HG02852 (cell line): Measurements from ENCODE around the gene COL24A1.
A peak's percentile ranks its signal among the peaks of the same experiment; 100 is the strongest.

Source experiments
- ATAC-seq: cut with Tn5 transposase; IDR thresholded peaks from one replicate; pipeline ENCODE4 v1.9.1; 2021; ENCODE audit warnings: mild to moderate bottlenecking, moderate library complexity; ENCODE audit not compliant: unreplicated experiment

The COL24A1 gene

DNA sequence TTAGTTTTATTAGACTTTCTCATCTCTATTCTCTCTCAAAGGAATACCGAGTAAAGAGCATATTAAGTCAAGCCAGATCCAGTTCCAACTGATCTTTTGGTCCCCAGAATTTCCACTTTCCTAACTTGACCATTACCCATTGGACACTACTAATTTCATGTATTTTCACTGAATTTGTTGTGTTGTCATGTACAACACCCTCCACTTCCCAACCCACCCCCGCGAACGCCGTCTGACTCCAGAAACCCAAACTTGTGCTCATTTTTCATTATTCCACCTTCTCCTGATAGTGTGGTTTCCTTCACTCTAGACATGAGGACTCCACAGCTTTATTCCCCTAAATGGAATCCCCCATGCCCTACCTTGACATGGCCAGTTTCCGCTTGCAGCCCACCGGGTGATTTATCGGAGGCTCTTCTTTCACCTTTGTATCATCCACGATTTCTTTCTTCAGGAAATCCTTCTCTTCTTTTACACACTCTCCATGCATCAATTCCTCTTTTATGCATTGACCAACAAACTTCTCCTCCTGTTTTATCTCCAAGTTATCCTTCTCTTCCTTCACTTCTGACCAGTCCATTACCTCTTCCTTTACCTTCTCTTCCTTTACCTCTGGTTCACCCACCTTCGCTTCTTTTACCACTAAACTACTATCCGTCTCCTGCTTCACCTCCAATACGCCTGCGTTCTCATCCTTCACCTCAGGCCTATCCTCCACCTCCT is 449.1 kb downstream of the COL24A1 start:
- peak; percentile 33 for ATAC-seq

DNA sequence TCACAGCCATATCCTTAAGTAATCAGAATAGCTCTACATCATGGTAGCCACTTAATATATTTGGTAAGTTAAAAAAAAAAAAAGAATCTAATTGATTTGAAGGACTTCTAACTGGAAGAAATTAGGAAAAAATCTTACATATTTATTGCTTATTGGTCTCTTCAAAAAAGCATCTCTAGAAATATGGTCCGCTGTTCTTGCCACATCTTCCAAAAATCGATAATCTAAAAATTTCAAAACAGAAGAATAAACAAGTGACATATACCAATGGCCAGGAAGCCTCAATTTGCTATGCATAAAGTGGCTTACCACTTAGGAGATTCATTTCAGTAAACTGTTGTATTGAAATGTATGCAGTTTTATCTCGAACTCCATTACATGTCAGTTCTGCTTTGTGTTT is 450.6 kb downstream of the COL24A1 start:
- no peak for ATAC-seq

DNA sequence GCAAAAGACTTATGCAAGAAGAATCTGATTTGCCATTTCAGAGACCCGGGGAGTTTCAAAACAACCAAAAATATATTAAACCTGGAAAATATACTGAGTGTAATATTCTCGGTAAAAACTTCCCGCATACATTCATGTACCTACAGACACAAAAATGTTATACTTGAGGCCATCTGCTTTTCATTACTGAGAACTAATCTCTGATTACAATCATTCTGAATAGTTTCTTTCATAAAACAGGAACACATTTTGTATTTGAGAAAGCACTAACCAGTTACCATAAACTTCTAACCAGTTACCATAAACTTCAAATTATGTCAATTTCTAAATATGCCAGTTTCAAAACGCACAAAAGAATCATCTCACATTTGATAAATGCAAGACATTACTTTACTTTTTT is 456.1 kb downstream of the COL24A1 start:
- ATAC-seq = no peak

DNA sequence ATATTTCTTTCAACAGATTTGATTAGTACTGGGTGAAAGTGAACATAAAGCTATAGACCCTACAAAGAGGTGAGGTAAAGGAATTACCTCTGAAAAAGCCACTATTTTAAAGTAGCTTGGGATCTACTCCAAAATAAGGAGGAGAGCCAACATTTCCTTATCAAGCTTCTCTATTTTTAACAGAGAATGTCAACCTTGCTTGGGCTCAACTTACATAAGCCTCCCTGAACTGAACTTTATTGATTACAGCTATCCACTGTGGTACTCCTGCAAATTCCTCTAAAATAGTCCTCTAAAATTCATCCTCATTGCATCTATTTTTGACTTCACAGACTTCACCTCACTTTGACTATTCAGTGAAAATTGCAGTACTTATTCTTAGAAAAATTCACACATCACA is 458.7 kb downstream of the COL24A1 start:
- no peak for ATAC-seq

DNA sequence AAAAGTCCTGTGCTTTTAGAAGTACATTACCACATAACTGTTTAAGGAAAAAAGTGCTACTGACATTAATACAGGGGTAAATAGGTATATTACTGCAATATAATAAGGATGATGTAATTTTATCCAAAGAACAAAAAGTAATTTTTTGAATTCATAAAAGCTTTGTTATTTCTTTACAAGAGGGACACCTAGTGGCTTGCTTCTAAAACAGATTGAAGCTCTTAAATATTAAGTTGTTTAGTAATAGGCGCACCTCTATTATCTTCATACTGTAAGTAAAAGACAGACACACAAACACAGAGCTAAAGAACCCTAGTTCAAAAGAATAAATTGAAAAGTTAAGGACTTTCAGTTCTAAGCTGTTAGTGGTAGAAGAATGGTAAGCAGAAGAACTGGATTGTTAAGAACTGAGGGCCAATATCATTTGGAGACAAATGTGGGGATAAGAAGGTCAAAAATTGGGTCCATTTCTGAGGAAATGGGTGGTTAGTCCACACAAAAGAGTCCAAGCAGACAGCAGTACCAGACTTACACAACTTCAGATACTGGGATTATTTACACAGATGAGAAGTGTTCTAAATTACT is 463.8 kb downstream of the COL24A1 start:
- ATAC-seq = no peak

DNA sequence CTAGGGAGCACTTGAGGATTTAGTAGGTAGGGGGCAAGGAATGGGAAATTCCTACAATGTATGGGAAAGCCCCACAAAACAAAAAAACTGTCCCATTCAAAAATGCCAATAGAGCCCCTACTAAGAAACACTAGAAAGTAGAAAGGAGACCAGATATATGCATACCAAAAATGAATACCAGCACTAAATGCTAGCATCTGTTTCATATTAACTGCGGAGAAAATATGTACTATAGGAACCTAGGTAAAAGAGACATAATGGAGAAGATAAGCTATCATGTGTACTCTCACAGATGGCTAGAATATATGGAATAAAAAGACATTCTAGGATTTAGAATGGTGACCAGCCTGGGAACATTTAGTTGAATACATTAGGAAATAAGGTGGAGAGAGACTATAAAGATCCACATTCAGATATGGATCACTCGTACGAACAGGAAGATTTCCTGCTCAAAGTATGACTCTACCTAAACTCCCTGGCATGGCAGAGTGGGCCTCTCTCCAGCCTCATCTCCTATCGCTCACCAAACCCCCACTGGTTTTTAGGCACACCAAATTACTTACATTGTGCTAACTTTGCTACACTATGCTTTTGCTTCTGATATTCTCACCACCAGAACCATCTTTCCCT is 466.7 kb downstream of the COL24A1 start:
- ATAC-seq = no peak

DNA sequence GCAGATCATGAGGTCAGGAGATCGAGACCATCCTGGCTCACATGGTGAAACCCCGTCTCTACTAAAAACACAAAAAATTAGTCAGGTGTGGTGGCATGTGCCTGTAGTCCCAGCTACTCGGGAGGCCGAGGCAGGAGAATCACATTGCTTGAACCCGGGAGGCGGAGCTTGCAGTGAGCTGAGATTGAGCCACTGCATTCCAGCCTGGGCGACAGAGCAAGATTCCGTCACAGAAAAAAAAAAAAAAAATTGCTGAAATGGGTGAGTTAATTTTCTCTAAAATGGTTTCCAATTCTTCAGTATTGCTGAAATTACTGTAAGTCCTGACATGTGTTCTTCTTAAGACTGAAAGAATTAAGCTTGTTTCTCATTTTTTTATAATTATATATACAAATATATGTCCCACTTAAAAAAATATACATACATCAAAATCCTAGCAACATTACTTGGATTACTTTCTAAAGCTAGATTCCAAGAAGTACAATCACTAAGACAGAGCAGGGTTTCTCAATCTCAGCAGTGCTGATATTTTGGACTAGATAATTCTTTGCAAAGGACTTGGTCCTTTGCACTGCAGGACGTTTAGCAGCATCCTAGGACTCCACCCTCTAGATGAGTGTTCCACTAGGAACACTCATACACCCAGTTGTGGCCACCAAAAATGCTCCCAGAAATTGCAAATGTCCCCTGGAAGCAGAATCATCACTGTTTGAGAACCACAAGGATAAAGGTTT is 473.1 kb downstream of the COL24A1 start:
- ATAC-seq = no peak

DNA sequence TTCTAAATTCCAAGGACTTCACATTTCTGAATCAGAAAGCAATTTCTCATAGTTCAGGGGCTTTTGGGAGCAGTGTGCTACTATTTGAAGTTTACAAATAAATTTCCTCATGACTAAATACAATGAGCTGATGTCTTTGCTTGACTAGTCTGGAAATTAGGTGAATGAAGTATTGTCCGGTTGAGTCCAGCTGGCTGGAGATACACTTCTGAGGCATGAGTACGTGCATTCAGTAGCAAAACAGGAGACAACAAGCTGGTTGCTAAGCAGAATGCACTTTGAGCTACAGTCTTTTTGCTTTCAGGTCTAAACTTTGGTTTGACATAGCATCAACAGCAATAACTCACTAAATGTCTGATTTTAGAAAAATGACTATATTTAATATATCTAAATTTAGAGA is 475.5 kb downstream of the COL24A1 start:
- no peak for ATAC-seq
